ENCODE data around the gene ADNP. TPM values are rescaled to one million over a fixed set of nuclear protein-coding genes. Genes with fewer than 3 reads are reported as not detected.

Gene ADNP
- total and polyA plus RNA-seq, 2 experiments from 2014 or later, result 95.0 to 106 TPM

GRCh38 chr20:50885068-50885467 lies 46.2 kb downstream of the ADNP start:
- Mint-ChIP-seq H3K27me3 (ENCODE audit: insufficient read depth, low read depth, poor library complexity) (peaks cover 6% of the 10 kb centered on the region), H3K9me3 (no peaks in the 10 kb centered on the region), H3K4me1 (no peaks in the 10 kb centered on the region; the same call in 1 of the 3 replicates), H3K4me3 (no peak overlapping the region), H3K27ac (no peak overlapping the region), H3K36me3 (ENCODE audit: low read depth) (peaks cover 24% of the 10 kb centered on the region)
- Histone ChIP-seq H3K36me3 (ENCODE audit: insufficient read depth) (peaks cover 14% of the 10 kb centered on the region; the same call in 1 of the 2 replicates), H3K27ac (ENCODE audit: low read depth) (0 out of 2 replicates have a peak overlapping the region, but pooled peaks have one; percentile 39), H3K4me3 (no peak overlapping the region), H3K4me1 (ENCODE audit: insufficient read depth) (no peaks in the 10 kb centered on the region), H4K20me1 (replicated peaks; ENCODE audit: insufficient read depth) (peaks cover 33% of the 10 kb centered on the region), H3K79me2 (replicated peaks; ENCODE audit: insufficient read depth) (no peaks in the 10 kb centered on the region), H3K4me2 (no peak overlapping the region), H3K9me2 (ENCODE audit: insufficient read depth) (no peaks in the 10 kb centered on the region), H3K27me3 (ENCODE audit: insufficient read depth) (no peaks in the 10 kb centered on the region), H3F3A (replicated peaks; ENCODE audit: low read depth) (peaks cover 32% of the 10 kb centered on the region), H2AFZ (no peak overlapping the region)
- DNase-seq (ENCODE audit: low spot score) (no peak), ATAC-seq (peak; percentile 34)
- TF ChIP-seq ETS1 (IDR thresholded peaks at IDR 0.05) (no peak), EZH2 (IDR thresholded peaks at IDR 0.05; ENCODE audit: low read depth, unreplicated experiment) (no peak), CTCF (conservative IDR thresholded peaks at IDR 0.05; ENCODE audit: low read depth in 2 of 2) (no peak), JUNB (IDR thresholded peaks at IDR 0.05; ENCODE audit: unreplicated experiment) (no peak), ZNF462 (CRISPR knock-in tag; IDR thresholded peaks at IDR 0.05) (no peak), NANOG (IDR thresholded peaks at IDR 0.05; ENCODE audit: borderline replicate concordance) (no peak)
